ENCODE results near the gene NAT9. TPM values are rescaled to one million over a fixed set of nuclear protein-coding genes. Genes with fewer than 3 reads are reported as not detected.

NAT9 gene
- total RNA-seq, 1 experiment from 2014 or later, result 63.5 TPM

GRCh38 chr17:74800531-74800930, 24.4 kb upstream of the NAT9 start:
- Histone ChIP-seq H4K8ac (replicated peaks; ENCODE audit: insufficient read length, low read depth, low read length) (no peak overlapping the region), H3K4me1 (ENCODE audit: insufficient read depth, low read length) (no peaks in the 10 kb centered on the region), H3K14ac (ENCODE audit: insufficient read depth, low read length) (no peak overlapping the region), H2AK5ac (ENCODE audit: insufficient read length, low read length) (no peak overlapping the region), H2AFZ (ENCODE audit: low read length) (no peak overlapping the region), H3K27me3 (ENCODE audit: insufficient read depth, low read length) (no peaks in the 10 kb centered on the region), H3K9me3 (ENCODE audit: control insufficient read depth, low read depth, low read length) (no peaks in the 10 kb centered on the region), H2BK20ac (ENCODE audit: low read depth, low read length, poor library complexity, severe bottlenecking) (no peak overlapping the region), H3K27ac (ENCODE audit: insufficient read length, low read depth, low read length) (no peak overlapping the region), H3K4me2 (ENCODE audit: insufficient read depth, insufficient read length, low read length) (no peak overlapping the region), H3K56ac (ENCODE audit: insufficient read length, low read depth, low read length) (no peak overlapping the region), H3K79me2 (ENCODE audit: insufficient read depth, low read length) (no peaks in the 10 kb centered on the region), H4K91ac (ENCODE audit: insufficient read length, low read depth, low read length) (no peak overlapping the region), H4K20me1 (ENCODE audit: control insufficient read depth, insufficient read depth, insufficient read length) (no peaks in the 10 kb centered on the region), H2BK15ac (ENCODE audit: low read depth, low read length) (no peak overlapping the region), H2BK12ac (ENCODE audit: insufficient read length, low read depth, low read length) (no peak overlapping the region), H3K18ac (ENCODE audit: insufficient read length, low read depth, low read length) (no peak overlapping the region), H3T11ph (ENCODE audit: low read length) (no peak overlapping the region), H3K9ac (ENCODE audit: extremely low read depth, insufficient read length, low read length) (no peak overlapping the region), H2BK120ac (ENCODE audit: low read depth, low read length, poor library complexity, severe bottlenecking) (no peak overlapping the region), H3K4ac (ENCODE audit: low read depth, low read length) (no peak overlapping the region), H3K79me1 (ENCODE audit: insufficient read depth, low read depth, low read length, poor library complexity, severe bottlenecking) (no peaks in the 10 kb centered on the region), H3K23ac (ENCODE audit: insufficient read length, low read depth, low read length) (no peak overlapping the region), H2BK5ac (ENCODE audit: insufficient read length, low read length) (no peak overlapping the region), H3K23me2 (ENCODE audit: insufficient read length, low read depth, low read length, poor library complexity, severe bottlenecking) (no peaks in the 10 kb centered on the region), H4K5ac (ENCODE audit: insufficient read length, low read depth, low read length) (no peak overlapping the region)
- Mint-ChIP-seq H3K4me3 (no peak overlapping the region), H3K27me3 (ENCODE audit: low read depth) (no peaks in the 10 kb centered on the region), H3K9me3 (no peaks in the 10 kb centered on the region), H3K27ac (no peak overlapping the region), H3K4me1 (no peaks in the 10 kb centered on the region), H3K36me3 (ENCODE audit: insufficient read depth in 1 of 3, low read depth in 3 of 3) (peaks cover 9 to 40% (median 29%) of the 10 kb centered on the region in 3 experiments; a peak in 6 of 7 replicates)
- no peak for TF ChIP-seq CTCF (conservative IDR thresholded peaks at IDR 0.05)
- WGBS (ENCODE audit: extremely low coverage, insufficient read length, low lambda C conversion rate), result no CpG with 5 or more reads among the region's 7 CpGs
- no peak for DNase-seq
